T-helper 2 cell treated with Interferon-gamma antibody and Interleukin-4, amounts not matched to agents 5 μg/mL and 100 μg/mL, for 36 hours (primary cell): Measurements from ENCODE around the gene SYPL2.
"Not testable (repeated sequence)": the region's sequence is repeated elsewhere in the genome, so short reads cannot be mapped to it uniquely, and the experiment has no call there.

Source experiments
- DNase-seq: peaks from one replicate; pipeline ENCODE4 v3.0.0; 2021; ENCODE audit warnings: low spot score
- H3K27ac Mint-ChIP-seq: one replicate; pipeline ENCODE4 v1.8.0; 2021; ENCODE audit warnings: mild to moderate bottlenecking, mixed read lengths
- H3K27me3 Mint-ChIP-seq: one replicate; pipeline ENCODE4 v1.8.0; 2021; ENCODE audit warnings: low read depth, mixed read lengths
- H3K36me3 Mint-ChIP-seq: one replicate; pipeline ENCODE4 v1.8.0; 2021; ENCODE audit warnings: low read depth, mixed read lengths
- H3K4me1 Mint-ChIP-seq: one replicate; pipeline ENCODE4 v1.8.0; 2021; ENCODE audit warnings: low read depth, mixed read lengths
- H3K4me3 Mint-ChIP-seq: one replicate; pipeline ENCODE4 v1.8.0; 2022; ENCODE audit warnings: mild to moderate bottlenecking, moderate library complexity, mixed read lengths
- H3K9me3 Mint-ChIP-seq: one replicate; pipeline ENCODE4 v1.8.0; 2021; ENCODE audit warnings: mixed read lengths

SYPL2 gene

DNA sequence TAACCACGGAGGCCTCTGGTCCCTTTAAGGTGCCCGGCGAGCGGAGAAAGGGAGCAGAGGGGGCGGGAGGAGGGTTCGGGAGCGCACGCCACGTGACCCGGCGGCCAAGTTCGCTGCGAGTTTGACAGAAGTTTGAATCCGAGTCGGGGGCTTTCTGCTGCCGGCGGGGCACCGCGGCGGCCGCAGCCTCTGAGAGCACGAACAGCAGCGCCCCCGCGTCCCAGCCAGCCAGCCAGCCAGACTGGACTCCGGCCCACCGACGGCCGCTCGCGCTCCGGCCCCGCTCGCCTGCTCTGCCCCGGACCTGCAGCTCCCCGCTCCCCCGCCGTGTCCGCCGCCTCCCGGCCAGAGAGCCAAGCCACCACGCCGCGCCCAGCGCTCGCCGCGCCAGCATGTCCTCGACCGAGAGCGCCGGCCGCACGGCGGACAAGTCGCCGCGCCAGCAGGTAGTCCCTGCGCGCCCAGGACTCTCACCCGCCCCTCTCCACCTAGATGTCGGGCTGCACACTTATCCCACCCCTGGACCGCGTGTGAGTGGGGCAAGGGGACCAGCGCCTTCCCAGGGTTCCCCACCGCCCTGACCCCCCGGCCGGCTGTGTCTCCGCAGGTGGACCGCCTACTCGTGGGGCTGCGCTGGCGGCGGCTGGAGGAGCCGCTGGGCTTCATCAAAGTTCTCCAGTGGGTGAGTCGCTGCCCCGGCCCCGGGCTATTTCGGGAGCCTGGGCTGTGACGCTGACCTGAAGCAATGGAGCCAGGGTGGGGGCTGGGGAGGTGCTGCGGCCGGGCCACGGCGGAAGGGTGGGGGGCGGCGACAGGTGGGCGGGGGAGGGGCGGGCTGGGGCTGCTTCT is at the start of gene SYPL2:
SYPL2 (plus strand) TSS at position 95 of the 849 bp plus-strand sequence; CDS start at position 393, 298 bp downstream.
- Mint-ChIP-seq H3K36me3 (no peaks in the 10 kb centered on the region), H3K9me3 (no peaks in the 10 kb centered on the region), H3K27ac (no peak within 1 kb of the TSS), H3K4me1 (peaks cover 1% of the 10 kb centered on the region), H3K27me3 (peaks cover 83% of the 10 kb centered on the region), H3K4me3 (peak within 1 kb of the TSS; percentile 63)
- no peak for DNase-seq

DNA sequence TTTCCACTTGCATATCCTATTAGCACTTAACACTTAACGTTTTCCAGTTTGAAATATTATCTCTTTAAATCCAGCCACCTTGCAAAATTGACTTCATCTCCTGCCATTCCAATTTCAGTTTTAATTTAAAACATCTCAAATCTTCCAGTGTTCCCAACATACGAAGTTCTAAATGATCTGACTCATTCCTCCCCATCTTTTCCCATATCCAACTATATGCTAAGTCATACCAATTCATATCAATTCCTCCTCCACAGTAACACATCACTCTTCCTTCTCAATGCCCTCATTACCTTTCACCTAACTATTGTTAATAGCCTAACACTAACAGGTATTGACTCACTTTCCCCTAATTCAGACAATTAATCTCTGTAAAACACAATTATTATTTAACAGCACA is 42.8 kb upstream of the SYPL2 start:
- no peak for DNase-seq
- peak overlapping the region; percentile 95 for H3K4me3 Mint-ChIP-seq
- H3K27ac Mint-ChIP-seq, result peak overlapping the region; percentile 58
- no peaks in the 10 kb centered on the region for H3K27me3 Mint-ChIP-seq
- H3K4me1 Mint-ChIP-seq, result peaks cover 30% of the 10 kb centered on the region
- peaks cover 40% of the 10 kb centered on the region for H3K36me3 Mint-ChIP-seq
- H3K9me3 Mint-ChIP-seq, result no peaks in the 10 kb centered on the region

GRCh38 chr1:109425391-109426280 is 40.7 kb upstream of the SYPL2 start:
- Mint-ChIP-seq H3K27me3 (no peaks in the 10 kb centered on the region), H3K9me3 (no peaks in the 10 kb centered on the region), H3K36me3 (peaks cover 30% of the 10 kb centered on the region), H3K27ac (peak overlapping the region; percentile 98), H3K4me1 (peaks cover 29% of the 10 kb centered on the region), H3K4me3 (peak overlapping the region; percentile 95)
- DNase-seq, result peak; percentile 70

DNA sequence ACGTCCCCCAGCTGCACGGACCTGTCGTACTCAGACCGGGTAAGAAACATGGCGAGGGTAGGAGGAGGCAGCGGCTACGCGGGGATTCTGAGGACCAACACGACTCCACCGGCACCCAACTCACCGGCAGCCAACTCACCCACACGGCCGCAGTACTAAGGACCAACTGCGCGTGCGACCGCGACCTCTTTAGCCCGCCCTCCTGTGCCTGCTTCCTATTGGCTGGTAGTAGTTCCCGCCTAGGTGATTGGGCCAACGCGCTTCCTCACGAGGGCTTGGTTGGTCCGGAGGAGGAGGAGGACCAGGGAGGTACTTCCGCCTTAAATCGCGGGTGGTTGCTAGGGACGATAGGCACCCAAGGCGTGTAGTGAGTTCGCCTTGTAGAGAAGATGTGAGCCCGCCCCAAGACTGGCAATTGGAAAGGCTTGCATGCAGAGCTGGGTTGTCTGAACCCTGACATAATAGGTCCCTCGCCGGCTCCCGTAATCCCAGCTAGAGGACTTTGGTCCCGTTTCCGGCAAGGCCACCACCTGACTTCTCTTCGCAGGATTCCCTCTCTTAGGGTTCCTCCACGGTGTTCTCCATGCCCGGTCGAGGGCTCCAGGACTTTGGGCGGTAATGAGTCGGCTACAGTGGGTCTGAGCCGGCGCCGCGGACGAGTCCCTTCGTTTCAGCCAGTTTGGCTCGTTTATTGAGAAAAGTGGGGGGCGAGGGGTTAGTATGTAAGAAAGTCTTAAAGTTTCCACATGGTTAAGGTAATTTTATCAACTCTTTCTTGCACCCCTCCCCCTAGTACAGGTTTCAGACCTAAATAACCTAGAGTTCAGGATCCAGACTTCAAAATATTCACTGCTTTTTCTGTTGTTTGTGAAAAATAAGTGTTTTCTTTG is 39.8 kb upstream of the SYPL2 start, which contains the start of gene PSMA5:
PSMA5 (minus strand) TSS at position 168 of the 890 bp plus-strand sequence; CDS start at position 50, 118 bp downstream.
- no peaks in the 10 kb centered on the region for H3K9me3 Mint-ChIP-seq
- peaks cover 30% of the 10 kb centered on the region for H3K36me3 Mint-ChIP-seq
- H3K27ac Mint-ChIP-seq, result peak within 1 kb of the TSS; percentile 98
- H3K27me3 Mint-ChIP-seq, result peaks cover 2% of the 10 kb centered on the region
- peak within 1 kb of the TSS; percentile 95 for H3K4me3 Mint-ChIP-seq
- peaks cover 29% of the 10 kb centered on the region for H3K4me1 Mint-ChIP-seq
- peak; percentile 96 for DNase-seq

DNA sequence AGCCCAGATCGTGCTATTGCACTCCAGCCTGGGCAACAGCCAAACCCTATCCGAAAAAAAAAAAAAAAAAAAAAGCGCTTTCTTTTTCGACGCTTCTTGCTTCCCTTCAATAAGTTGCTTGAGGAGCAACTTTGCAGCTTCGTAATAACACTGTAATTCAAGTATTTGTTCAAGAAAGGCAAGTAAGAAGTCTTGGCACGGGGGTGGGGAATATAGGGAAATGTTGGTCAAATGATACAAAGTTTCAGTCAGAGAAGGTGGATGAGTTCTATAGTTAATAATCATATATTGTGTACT is 39.2 kb upstream of the SYPL2 start:
- peaks cover 5% of the 10 kb centered on the region for H3K27me3 Mint-ChIP-seq

DNA sequence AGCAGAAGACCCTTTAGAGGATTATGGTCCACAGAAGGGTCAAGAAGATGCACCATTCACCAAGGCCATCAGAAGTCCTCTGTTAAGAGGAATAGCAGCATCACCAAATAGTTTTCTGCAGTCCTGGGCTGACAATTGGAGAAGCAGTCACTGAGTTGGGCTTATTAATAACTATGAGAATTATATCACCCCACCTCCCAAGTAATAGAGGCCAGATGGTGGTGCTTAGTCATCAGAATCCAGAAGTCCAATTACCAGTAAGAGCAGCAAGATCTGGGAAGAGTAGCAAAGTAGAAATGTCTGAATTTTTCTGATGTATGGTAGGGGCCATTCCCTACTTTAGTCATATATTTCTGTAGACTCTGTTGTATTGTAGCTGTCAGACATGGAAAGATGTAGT is 34.0 kb upstream of the SYPL2 start:
- Mint-ChIP-seq H3K27ac (no peak overlapping the region), H3K27me3 (peaks cover 5% of the 10 kb centered on the region), H3K9me3 (peaks cover 5% of the 10 kb centered on the region), H3K36me3 (no peaks in the 10 kb centered on the region), H3K4me3 (no peak overlapping the region), H3K4me1 (peaks cover 9% of the 10 kb centered on the region)
- DNase-seq, result no peak

More for the DNA sequence above, 39.2 kb upstream of the SYPL2 start:
- Mint-ChIP-seq H3K36me3 (peaks cover 27% of the 10 kb centered on the region), H3K27ac (peak overlapping the region; percentile 98), H3K9me3 (no peaks in the 10 kb centered on the region), H3K4me1 (peaks cover 26% of the 10 kb centered on the region), H3K4me3 (peak overlapping the region; percentile 95)
- DNase-seq, result no peak

DNA sequence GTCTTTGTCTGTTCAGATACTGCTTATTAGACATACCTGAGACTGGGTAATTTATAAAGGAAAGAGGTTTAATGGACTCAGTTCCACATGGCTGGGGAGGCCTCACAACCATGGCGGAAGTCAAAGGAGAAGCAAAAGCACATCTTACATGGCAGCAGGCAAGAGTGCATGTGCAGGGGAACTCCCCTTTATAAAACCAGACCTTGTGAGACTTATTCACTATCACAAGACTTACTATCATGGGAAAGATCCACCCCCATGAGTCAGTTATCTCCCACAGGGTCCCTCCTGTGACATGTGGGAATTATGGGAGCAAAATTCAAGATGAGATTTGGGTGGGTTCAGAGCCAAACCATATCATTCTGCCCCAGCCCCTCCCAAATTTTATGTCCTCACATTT is 33.0 kb upstream of the SYPL2 start:
- no peaks in the 10 kb centered on the region for H3K36me3 Mint-ChIP-seq
- peaks cover 5% of the 10 kb centered on the region for H3K9me3 Mint-ChIP-seq
- no peak overlapping the region for H3K4me3 Mint-ChIP-seq
- peaks cover 2% of the 10 kb centered on the region for H3K4me1 Mint-ChIP-seq
- H3K27me3 Mint-ChIP-seq, result peaks cover 5% of the 10 kb centered on the region
- no peak for DNase-seq
- no peak overlapping the region for H3K27ac Mint-ChIP-seq

- DNase-seq, result no peak
- Mint-ChIP-seq H3K4me3 (no peak overlapping the region), H3K27me3 (peaks cover 5% of the 10 kb centered on the region), H3K27ac (no peak overlapping the region), H3K9me3 (peaks cover 5% of the 10 kb centered on the region), H3K4me1 (no peaks in the 10 kb centered on the region), H3K36me3 (no peaks in the 10 kb centered on the region)
Measured at GRCh38 chr1:109434484-109434883, 31.9 kb upstream of the SYPL2 start.

DNA sequence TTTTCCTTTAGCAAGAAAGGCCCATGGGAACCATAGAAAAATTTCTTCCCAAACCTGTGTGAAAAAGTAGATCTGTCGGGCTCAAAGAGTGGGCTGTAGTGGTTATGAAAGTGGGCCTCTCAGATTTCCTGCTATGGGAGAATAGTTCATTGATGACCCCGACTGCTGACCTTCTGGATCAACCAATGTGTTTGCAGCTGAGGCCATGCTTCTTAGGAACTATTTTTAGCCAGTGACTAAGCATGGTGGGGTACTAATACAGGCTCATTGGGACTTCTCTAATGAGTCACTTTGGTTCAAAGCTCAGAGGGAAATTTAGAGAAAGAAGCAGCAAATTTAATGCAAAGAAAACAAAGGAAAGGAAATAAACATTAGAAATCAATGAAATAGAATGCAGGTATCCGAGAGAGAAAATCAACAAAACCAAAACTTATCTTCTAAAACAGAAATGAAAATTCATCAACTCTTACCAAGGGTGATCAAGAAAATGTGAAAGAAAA is 27.5 kb upstream of the SYPL2 start:
- H3K27me3 Mint-ChIP-seq, result peaks cover under 1% of the 10 kb centered on the region
- H3K4me1 Mint-ChIP-seq, result no peaks in the 10 kb centered on the region
- DNase-seq, result no peak
- H3K9me3 Mint-ChIP-seq, result peaks cover 5% of the 10 kb centered on the region
- no peak overlapping the region for H3K4me3 Mint-ChIP-seq
- no peak overlapping the region for H3K27ac Mint-ChIP-seq
- no peaks in the 10 kb centered on the region for H3K36me3 Mint-ChIP-seq

DNA sequence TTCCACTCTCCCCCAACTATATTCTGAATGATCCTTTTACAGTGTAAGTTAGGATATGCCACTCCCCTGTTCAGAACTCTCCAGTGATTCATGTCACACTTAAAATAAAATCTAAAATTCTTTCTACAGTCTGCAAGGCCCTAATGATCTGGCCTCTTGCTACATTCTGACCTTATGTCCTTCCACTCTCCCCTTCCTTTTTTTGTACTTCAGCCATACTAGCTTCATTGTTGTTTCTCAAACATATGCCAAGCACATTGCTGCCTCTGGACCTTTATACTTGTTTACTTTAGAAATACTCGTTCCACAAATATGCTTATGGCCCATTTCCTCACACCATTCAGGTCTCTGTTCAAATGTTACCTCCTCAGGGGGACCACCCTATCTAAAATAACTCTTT is 25.3 kb upstream of the SYPL2 start:
- peaks cover 9% of the 10 kb centered on the region for H3K27me3 Mint-ChIP-seq
- no peak for DNase-seq
- no peak overlapping the region for H3K4me3 Mint-ChIP-seq
- no peak overlapping the region for H3K27ac Mint-ChIP-seq
- no peaks in the 10 kb centered on the region for H3K9me3 Mint-ChIP-seq
- no peaks in the 10 kb centered on the region for H3K4me1 Mint-ChIP-seq
- no peaks in the 10 kb centered on the region for H3K36me3 Mint-ChIP-seq

DNA sequence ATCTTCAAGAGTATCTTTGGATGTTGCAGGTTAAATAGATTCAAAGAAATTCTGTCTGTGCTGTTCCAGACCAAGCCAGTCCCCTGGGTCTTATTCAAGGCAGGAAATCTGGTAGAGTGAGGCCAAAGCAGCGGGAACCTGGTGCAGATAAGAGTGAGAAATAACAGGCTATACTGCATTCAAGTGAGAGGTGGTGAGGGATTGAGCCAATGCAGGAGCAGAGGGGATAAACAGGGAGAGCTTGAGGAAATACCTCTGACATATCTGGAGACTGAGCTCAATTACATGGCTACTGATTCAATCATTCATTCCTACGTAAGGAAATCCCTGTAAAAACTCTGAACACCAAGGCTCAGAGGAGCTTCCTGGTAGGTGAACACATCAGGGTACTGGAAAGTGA is 22.9 kb upstream of the SYPL2 start:
- DNase-seq, result no peak
- H3K9me3 Mint-ChIP-seq, result no peaks in the 10 kb centered on the region
- H3K36me3 Mint-ChIP-seq, result no peaks in the 10 kb centered on the region
- no peak overlapping the region for H3K4me3 Mint-ChIP-seq
- peaks cover 18% of the 10 kb centered on the region for H3K27me3 Mint-ChIP-seq
- H3K27ac Mint-ChIP-seq, result no peak overlapping the region
- H3K4me1 Mint-ChIP-seq, result no peaks in the 10 kb centered on the region

GRCh38 chr1:109444346-109444745 is 22.0 kb upstream of the SYPL2 start:
- peaks cover 23% of the 10 kb centered on the region for H3K27me3 Mint-ChIP-seq
- H3K36me3 Mint-ChIP-seq, result no peaks in the 10 kb centered on the region
- H3K27ac Mint-ChIP-seq, result no peak overlapping the region
- no peaks in the 10 kb centered on the region for H3K9me3 Mint-ChIP-seq
- DNase-seq, result no peak
- no peak overlapping the region for H3K4me3 Mint-ChIP-seq
- no peaks in the 10 kb centered on the region for H3K4me1 Mint-ChIP-seq

GRCh38 chr1:109445949-109446695 is 20.2 kb upstream of the SYPL2 start:
- H3K36me3 Mint-ChIP-seq, H3K4me3 Mint-ChIP-seq, DNase-seq, H3K9me3 Mint-ChIP-seq, H3K4me1 Mint-ChIP-seq, H3K27ac Mint-ChIP-seq: not testable (repeated sequence)
- H3K27me3 Mint-ChIP-seq, result peaks cover 37% of the 10 kb centered on the region
